Measurements from ENCODE around the gene RNF43. TPM values are rescaled to one million over a fixed set of nuclear protein-coding genes. Genes with fewer than 3 reads are reported as not detected.
A peak's percentile ranks its signal among the peaks of the same experiment; 100 is the strongest.

The RNF43 gene
- total and polyA plus RNA-seq, 2 of the 13 experiments (the other 11 are each of a cell fraction or from before 2014, with no cell fraction given), result 31.0 to 53.4 TPM

- TF ChIP-seq UBTF (CRISPR knock-in tag; IDR thresholded peaks at IDR 0.05) (no peak), YEATS2 (CRISPR knock-in tag; IDR thresholded peaks at IDR 0.05; ENCODE audit: borderline replicate concordance) (no peak), ZNF782 (CRISPR knock-in tag; IDR thresholded peaks at IDR 0.05; ENCODE audit: borderline replicate concordance) (no peak), ZNF557 (CRISPR knock-in tag; IDR thresholded peaks at IDR 0.05) (no peak), ZNF615 (CRISPR knock-in tag; IDR thresholded peaks at IDR 0.05; ENCODE audit: borderline replicate concordance) (0 out of 2 replicates have a peak, but pooled peaks have one; percentile 21), THYN1 (CRISPR knock-in tag; IDR thresholded peaks at IDR 0.05; ENCODE audit: borderline replicate concordance, low read depth) (no peak), ZFX (CRISPR knock-in tag; IDR thresholded peaks at IDR 0.05; ENCODE audit: low read depth) (no peak), DZIP1 (CRISPR knock-in tag; IDR thresholded peaks at IDR 0.05) (no peak), FOXP1 (IDR thresholded peaks at IDR 0.05) (no peak), FOXP1 (CRISPR knock-in tag; IDR thresholded peaks at IDR 0.05) (no peak), PRPF4 (IDR thresholded peaks at IDR 0.05; ENCODE audit: low read depth, low read length, poor library complexity, severe bottlenecking) (no peak), ASH2L (IDR thresholded peaks at IDR 0.05; ENCODE audit: insufficient read length, low read depth, low read length) (no peak), ZNF205 (CRISPR knock-in tag; IDR thresholded peaks at IDR 0.05) (no peak), RBM22 (optimal IDR thresholded peaks at IDR 0.05; ENCODE audit: low read length) (peak; percentile 18), ZNF512 (CRISPR knock-in tag; IDR thresholded peaks at IDR 0.05) (no peak), GMEB2 (CRISPR knock-in tag; IDR thresholded peaks at IDR 0.05; ENCODE audit: low read depth) (no peak), ZSCAN25 (CRISPR knock-in tag; IDR thresholded peaks at IDR 0.05) (no peak), HOXA5 (CRISPR knock-in tag; IDR thresholded peaks at IDR 0.05) (no peak), ZNF331 (CRISPR knock-in tag; IDR thresholded peaks at IDR 0.05) (no peak), ZMYM4 (CRISPR knock-in tag; IDR thresholded peaks at IDR 0.05) (no peak), ZNF546 (CRISPR knock-in tag; conservative IDR thresholded peaks at IDR 0.05) (no peak; the same call in 1 of the 2 replicates), KAT7 (CRISPR knock-in tag; IDR thresholded peaks at IDR 0.05; ENCODE audit: borderline replicate concordance) (0 out of 2 replicates have a peak, but pooled peaks have one; percentile 3), MTF1 (CRISPR knock-in tag; IDR thresholded peaks at IDR 0.05) (no peak), MAFF (IDR thresholded peaks at IDR 0.05; ENCODE audit: low read depth, low read length) (no peak)
These were observed 26.4 kb downstream of the RNF43 start (continued) for GRCh38 chr17:58390884-58391283.
